GM21737 (cell line): ENCODE results near the gene CEL.
"Not testable (repeated sequence)": the region's sequence is repeated elsewhere in the genome, so short reads cannot be mapped to it uniquely, and the experiment has no call there.

Source experiments
- ATAC-seq: cut with Tn5 transposase; IDR thresholded peaks from one replicate; pipeline ENCODE4 v1.9.1; 2021; ENCODE audit warnings: mild to moderate bottlenecking, moderate library complexity; ENCODE audit not compliant: unreplicated experiment

The CEL gene

DNA sequence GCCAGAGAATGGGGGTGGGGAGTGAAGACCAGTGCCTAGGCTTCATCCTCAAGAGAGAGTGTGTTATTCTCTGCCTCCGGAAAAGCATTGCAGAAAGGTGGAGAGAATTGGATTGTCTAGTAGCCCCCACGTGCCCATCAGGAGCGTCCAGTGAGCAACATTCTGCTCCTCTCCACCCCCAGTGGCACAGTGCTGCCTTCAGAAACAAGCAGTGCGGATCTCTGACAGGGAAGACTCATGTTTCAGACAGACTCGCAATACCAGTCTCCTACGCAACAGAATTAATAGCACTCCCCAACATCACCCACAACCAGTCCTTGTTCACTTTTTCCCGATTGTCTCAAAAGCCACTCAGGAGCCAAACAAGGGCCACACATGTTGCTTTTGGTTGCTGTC, 14.9 kb upstream of the CEL start:
- ATAC-seq, result no peak

DNA sequence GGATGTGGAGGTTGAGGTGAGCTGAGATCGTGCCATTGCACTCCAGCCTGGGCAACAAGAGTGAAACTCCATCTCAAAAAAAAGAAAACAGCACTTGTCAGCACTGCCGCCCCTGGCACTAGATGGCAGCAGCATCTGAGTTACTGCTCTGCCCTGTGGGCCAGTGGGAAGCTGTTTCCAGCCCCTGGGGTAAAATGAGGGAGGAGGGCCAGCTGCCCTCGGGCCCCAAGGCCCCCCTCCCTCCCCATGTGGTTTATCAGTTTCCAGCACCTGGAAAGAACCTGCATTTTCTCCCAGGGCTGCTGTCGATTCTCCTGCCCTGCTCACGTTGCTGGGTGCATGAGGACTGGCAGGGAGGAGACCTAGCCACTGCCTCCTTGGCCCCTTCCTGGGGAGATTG, 13.2 kb upstream of the CEL start:
- ATAC-seq, result no peak

GRCh38 chr9:133049043-133049442, 12.7 kb upstream of the CEL start:
- no peak for ATAC-seq

DNA sequence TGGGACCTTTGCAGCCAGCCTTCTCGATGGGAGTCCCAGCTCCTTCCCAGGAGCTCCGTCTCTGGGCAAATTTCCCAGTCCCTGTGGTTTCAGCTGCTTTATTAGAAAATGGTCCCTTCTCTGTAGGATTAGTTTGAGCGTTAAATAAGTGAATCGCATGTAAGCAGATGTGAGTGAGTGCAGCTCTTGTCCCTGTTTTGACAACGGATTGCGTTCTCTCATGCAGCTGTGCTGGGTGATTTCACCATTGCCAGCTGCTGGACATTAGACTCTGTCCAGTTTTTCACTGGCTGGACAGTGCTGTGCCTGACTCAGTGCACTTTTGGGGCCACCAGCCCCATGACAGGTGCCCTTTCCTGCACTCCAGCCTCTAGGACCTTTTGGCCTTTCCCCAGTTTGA, 11.6 kb upstream of the CEL start:
- no peak for ATAC-seq

DNA sequence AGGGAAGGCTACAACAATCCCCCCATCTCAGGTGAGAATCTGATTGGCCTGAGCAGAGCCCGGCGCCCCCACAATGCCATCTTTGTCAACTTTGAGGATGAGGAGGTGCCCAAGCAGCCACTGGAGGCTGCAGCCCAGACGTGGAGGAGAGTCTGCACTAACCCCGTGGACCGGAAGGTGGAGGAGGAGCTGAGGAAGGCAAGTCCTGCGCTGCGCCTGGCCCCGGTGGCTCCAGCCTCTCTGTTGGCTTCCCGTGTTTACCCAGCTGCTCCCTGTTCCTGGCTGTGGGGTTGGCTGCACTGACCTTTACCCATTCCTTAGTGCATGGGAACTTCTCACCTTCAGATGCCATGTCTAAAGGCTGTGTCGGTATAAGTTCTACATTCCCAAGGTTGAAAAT, 11.0 kb upstream of the CEL start:
- ATAC-seq, result no peak

GRCh38 chr9:133051281-133051900, 10.4 kb upstream of the CEL start:
- ATAC-seq, result no peak

DNA sequence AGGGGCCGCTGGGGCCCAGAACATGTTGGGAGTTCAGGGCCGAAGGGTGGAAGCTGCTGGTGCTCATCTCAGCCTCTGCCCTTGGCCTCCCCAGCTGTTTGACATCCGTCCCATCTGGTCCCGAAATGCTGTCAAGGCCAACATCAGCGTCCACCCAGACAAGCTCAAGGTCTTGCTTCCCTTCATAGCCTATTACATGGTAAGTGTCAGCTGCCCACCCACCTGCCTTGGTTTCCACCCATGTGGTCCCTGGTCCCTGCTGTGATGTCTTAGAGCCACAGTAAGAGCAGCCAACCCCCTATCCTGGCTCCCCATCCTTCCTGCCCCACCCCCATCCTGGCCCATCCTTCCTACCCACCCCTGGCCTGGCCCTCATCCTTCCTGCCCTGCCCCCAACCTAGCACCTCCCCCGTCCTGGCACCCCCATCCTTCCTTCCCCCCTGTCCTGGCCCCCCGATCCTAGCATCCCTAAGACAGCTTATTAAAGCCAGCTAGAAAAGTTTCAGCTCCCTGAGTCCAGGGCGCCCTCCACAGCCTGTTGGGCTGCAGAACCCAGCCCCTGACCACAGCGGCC, 9.7 kb upstream of the CEL start:
- no peak for ATAC-seq

- ATAC-seq, result no peak
Measured at GRCh38 chr9:133054194-133054890, 7.4 kb upstream of the CEL start.

GRCh38 chr9:133054966-133055365, 6.8 kb upstream of the CEL start:
- ATAC-seq, result no peak

DNA sequence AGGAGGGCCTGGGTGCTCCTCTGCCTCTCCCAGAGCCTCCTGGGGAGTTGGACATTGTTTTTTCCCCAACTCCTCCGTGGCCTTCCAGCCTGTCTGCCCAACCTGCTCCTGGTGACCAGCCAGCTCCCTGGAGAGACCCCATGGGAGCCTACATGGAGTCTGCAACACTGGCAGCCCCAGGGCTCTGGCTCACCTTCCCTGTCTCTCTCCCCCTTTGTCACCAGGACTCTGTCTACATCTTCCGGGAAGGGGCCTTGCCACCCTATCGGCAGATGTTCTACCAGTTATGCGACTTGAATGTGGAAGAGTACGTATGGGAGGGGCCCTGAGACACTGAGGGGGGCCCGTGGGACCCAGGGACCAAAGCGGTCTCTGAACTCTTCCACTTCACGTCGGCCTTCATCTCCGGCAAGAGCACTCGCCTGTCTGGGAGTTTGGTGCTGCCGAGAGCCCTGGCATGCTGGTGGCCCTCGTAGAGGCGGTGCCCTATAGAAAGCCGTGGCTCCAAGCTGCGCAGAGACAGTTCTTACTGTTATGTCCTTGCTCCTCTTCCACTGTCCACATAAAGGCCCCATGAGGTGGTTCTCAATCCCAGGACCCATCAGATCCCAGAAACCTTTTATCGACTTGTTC, 5.9 kb upstream of the CEL start:
- no peak for ATAC-seq

DNA sequence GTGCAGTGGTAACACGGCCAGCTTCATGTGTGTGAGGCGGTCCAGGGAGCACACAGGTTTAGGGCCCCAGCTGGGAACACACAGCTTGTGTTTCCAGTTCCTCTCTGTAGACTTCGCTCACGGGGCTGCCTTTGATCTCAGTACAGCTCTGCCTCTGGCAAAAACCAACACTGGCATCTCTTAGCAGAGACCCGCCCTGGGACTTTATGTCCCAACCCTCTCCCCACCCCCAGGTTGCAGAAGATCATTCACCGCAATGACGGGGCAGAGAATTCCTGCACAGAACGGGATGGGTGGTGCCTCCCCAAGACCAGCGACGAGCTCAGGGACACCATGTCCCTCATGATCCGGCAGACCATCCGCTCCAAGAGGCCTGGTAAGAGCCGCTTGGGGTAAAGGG, 5.2 kb upstream of the CEL start:
- no peak for ATAC-seq

DNA sequence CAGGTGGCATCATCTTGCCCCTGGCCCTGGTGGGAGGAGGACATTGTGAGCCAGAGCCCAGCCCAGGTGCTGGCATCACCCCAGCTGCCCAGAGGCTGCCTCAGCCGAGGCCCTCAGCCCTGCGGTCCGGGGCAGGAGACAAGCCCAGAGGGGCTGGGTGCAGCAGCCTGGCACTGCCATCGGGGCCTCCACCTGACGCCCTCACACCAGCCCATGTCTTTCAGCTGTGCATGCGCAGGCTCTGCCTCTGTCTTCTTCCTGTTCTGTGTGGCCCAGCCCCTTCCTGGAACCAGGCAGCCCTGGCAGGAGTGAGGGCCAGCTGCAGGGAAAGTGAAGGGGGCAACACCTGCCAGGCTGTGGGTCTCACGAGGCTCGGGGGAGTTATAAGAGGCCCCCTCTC, 4.8 kb upstream of the CEL start:
- no peak for ATAC-seq

DNA sequence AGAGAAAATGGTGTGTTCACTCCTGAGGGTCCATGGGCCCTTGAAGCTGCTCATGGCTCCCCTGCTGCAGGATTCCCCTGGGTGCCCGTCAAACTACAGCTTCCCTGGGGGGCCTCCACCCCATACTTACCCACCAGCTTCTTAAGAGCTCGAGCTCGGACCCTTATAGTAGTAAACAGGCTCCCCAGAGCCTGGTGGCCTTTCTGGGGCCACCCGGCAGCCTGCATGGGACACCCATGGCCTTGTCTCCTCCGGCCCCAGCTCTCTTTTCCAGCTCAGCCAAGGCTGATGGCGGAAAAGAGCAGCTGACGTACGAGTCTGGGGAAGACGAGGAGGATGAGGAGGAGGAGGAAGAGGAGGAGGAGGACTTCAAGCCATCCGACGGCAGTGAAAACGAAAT, 4.2 kb upstream of the CEL start:
- ATAC-seq, result no peak

DNA sequence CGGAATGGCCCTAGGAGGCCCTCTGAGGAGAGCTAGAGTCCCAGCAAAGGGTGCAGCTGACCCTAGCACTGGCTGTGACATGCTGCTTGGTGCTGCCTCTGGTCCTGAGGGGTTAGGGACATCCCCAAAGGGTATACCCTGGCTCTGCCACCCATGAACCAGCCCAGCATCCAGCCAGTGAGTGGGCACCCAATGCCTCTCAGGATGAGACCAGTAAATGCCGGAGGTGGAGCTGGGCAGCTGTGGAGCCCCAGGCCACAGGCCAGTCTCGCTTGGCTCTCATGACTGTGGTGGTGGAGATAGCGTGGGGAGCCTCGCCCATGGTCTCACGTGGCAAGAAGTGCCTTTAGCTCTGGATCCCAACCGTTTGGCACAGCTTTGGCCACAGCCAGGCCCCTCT, 3.7 kb upstream of the CEL start:
- no peak for ATAC-seq

DNA sequence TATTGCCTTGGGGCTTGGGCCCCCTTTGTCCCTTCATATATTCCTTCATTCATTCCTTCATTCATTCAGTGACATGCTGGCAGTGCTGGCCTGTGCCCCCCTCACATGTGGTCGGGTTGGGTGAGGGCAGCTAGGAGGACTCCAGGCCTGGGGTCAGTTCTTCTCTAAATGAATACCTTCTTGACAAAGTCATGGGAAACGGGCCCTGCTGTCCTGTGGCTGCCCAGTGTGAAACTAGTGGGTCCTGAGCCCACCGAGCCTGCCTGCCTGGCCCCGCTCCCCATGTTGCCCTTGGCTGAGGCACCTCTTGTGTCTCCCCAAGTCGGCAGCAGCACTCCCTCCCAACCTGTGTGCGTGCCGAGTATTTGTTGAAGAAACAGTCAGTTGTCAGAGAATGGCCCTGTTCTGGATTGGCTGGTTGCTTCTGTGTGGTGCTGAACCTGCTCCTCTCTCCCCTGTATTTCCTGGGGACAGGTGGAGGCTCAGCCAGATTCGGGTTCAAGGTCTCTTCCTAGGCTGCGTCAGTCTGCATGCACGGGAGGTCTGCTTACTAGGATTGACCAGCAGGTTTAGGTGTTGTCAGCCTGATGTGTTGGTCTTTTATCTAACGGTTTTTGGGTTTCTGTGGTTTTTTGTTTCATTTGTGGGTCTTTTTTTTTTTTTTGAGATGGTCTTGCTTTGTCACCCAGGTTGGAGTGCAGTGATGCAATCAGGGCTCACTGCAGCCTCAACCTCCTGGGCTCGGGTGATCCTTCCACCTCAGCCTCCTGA, 3.0 kb upstream of the CEL start:
- ATAC-seq, result no peak

- no peak for ATAC-seq
Measured at GRCh38 chr9:133059623-133060022, 2.2 kb upstream of the CEL start.

DNA sequence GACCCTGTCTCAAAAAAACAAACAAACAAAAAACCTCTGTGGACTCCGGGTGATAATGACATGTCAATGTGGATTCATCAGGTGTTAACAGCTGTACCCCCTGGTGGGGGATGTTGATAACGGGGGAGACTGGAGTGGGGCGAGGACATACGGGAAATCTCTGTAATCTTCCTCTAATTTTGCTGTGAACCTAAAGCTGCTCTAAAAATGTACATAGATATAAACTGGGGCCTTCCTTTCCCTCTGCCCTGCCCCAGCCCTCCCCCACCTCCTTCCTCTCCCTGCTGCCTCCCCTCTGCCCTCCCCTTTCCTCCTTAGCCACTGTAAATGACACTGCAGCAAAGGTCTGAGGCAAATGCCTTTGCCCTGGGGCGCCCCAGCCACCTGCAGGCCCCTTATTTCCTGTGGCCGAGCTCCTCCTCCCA, 1.4 kb upstream of the CEL start:
- no peak for ATAC-seq

- ATAC-seq, result not testable (repeated sequence)
Measured at GRCh38 chr9:133061019-133061763, 590 bp upstream of the CEL start.

DNA sequence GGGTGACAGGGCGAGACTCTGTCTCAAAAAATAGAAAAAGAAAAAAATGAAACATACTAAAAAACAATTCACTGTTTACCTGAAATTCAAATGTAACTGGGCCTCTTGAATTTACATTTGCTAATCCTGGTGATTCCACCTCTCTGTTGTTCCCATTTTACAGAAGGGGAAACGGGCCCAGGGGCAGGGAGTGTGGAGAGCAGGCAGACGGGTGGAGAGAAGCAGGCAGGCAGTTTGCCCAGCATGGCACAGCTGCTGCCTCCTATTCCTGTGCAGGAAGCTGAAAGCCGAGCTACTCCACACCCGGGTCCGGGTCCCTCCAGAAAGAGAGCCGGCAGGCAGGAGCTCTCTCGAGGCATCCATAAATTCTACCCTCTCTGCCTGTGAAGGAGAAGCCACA, 788 bp downstream of the CEL start:
- ATAC-seq, result not testable (repeated sequence)

GRCh38 chr9:133063159-133063499, 1.3 kb downstream of the CEL start:
- no peak for ATAC-seq
